Measurements from ENCODE around the gene MAN1C1.

Gene MAN1C1

DNA sequence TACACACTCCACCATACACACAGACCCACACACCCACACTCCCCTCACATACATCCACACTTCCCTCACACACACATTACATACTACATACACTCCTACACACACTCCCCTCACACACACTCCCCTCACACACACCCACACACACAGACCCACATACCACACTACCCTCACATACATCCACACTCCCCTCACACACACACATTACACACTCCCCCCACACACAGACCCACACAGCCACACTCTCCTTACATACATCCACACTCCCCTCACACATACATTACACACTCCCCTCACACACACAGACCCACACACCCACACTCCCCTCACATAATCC lies 150.8 kb downstream of the MAN1C1 start:
- DNase-seq, result no peak

DNA sequence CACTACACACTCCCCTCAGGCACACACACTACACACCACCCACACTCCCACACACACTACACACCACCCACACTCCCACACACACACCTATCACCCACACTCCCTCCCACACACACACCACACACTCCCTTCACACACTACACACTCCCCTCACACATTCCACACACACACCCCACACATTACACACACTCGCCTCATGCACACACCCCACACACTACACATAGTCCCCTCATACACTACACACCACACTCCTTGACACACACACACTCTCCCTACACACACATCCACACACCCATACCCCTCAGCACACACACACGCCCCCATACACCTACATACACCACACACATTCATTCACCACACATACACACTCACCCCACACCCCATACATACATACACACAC lies 152.4 kb downstream of the MAN1C1 start:
- no peak for DNase-seq

DNA sequence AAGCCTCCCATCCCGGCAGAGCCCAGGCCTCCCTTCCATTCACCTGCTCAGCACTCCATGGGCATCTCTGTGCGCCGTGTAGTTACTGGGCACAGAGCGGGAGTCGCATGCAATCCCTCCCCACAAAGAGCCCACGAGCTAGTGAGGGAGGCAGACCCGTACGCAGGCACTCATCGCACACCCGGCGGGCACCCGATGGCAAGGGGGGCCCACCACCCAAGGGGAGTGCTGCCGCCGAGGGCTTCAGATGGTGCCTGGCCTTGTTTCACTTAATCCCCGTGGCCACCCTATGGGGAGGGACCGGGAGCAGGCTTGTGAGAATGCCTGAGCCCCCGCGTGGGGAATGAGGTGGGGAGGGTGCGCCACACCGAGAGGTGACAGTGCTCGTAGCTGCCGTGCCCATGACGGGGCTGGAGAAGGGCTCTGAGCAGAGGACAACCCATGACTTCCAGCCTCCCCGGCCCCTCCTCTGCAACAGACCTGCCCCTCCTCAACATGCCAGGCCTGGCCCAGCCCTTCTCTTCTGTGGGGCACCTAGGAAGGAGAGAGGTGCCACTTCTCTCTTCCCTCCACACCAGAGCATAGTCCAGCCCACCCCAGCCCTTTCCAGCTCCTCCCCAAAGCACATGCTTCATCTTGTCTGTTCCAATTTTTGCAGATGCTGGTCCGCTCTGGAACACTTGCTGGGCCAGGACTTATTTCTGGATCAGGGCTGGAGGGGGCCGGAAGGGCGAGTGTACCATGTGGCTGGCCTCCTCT lies 153.2 kb downstream of the MAN1C1 start:
- DNase-seq, result no peak

DNA sequence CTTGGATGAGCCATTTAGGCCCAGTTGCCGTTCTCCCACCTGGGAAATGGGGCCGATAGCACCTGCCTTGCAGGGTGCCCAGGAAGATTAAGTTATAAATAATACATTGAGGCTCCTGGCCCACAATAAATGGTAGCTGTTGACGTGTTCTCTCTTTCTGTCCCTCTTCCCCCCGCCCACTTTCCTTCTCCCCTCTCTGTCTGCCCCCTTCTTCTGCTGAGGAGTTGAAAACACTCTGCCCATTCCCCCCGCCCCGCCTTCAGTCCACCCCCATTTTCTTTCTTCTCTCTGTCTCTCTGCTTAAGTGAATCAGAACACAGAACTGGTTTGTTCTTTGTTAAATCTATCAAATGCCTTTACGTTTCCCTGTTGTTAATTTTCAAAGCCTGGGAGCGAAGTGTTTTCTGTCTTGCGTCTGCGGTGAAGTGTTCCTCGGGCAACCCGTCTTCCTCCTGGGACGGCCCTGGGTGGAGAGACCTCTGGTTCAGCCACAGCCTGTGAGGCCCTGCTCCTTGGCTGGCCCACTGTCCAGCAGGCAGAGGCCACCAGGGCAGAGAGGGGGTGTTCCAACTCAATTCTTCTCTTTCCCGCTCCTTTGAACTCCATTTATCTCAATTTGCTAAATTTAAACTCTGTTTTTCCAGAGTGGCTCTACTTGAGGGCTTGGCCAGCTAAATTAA lies 154.1 kb downstream of the MAN1C1 start:
- no peak for DNase-seq

DNA sequence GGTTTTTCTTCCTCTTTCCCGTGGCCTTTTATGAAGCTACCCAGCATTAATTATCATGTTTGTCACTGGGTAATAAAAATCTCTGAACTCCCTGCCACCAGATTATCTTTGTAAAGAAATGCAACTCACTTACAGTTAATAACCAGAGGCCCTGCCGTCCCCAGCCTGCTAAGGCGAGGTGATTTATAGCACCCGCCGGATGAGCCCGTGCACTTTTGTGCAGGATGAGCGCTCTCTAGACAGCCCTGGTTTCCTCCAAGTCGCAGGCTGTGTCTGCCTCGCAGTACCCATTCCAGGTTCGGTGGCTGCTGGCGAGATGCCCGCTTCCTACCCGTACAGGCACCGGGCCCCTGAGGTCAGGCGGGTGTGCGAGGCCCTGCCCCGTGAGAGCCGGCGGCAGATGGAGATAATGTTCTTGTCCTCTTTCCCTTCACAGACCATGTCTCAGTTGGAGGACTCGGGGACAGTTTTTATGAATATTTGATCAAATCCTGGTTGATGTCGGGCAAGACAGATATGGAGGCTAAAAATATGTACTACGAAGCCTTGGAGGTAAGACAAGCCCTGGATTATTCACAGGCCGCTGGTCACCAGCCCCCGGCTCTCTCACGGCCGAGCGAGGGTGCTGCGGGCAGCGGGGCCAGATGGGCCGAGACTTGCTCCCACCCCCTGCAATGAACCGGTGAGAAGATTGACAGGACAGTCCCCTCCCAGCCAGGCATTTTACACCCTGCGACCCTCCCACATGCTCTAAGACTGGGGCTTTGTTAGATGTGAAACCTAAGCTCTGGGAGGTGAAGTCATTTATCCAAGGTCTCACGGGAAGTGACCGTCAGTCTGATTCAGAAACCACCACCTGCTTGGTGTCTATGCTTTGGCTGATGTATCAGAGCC lies 154.9 kb downstream of the MAN1C1 start:
- DNase-seq, result peak; percentile 7

DNA sequence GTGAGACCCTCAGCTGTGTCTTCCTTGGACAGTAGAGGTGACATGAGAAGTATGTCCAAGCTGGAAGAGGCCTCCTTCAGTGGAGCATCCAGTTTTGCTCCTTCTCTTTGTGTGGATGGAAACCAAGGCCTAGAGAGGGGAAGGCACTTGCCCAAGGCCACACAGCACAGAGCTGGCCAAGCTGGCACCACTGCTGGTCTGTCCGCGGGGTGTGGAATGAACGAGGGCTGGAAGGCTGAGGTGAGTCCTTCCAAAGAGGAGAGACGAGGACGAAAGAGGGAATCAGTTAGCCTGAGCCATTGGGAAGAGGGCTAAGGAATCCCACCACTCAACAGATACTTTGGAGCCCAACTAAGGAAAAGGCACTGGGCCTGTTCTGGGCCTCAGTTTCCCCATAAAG lies 155.6 kb downstream of the MAN1C1 start:
- no peak for DNase-seq

DNA sequence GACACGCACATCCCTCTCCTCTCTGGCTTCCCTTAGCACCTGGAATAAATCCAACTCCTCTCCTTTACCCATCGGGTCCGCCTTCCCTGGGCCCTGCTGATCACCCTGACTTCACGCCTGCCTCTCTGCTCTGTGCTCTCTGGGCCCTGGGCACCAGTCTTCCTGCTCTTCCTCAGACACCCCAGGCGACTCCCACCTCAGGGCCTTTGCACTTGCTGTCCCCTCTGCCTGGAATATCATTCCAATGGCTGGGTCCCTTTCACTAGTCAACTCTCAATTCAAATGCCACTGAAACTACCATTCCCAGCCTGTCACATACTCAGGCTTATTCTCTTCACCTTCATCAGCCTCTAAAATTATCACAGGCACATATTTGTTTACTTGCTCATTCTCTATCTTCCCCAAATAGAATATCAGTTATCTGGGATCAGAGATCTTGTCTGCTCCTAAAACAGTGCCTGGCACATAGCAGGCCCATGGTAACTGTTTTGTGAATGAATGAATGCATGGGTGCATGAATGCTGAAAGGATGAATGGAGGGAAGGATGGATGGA lies 156.2 kb downstream of the MAN1C1 start:
- no peak for DNase-seq

DNA sequence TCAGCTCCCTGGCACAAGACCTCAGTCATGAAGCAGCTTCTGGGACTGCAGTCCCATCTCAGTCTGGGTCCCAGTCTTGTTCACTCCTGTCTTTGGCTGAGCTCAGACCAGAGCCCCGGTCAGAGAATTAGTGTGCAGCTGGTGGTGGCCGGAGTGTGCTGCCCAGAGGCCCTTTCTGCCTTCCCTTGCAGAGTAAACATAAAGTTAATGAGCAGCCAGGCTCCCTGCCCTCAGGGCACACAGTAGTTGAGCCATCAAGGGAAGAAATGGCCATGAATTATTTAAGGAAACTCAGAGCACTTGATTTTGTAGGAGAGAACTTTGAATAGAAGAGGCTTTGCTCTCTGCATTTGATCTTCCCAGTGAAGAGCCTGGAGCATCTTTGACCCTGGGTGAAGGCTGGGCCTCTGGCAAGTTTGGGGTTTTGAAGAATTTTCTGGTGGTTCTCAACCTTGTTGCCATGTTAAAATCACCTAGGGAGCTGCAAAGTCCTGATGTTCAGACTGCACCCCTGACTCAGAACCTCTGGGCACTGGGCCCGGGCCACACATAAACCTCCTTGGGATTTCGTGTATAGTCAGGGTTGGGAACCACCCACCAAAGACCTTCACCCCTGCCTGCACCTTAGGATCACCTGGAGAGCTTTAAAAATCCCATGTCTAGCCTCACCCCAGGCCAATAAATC lies 157.0 kb downstream of the MAN1C1 start:
- no peak for DNase-seq

DNA sequence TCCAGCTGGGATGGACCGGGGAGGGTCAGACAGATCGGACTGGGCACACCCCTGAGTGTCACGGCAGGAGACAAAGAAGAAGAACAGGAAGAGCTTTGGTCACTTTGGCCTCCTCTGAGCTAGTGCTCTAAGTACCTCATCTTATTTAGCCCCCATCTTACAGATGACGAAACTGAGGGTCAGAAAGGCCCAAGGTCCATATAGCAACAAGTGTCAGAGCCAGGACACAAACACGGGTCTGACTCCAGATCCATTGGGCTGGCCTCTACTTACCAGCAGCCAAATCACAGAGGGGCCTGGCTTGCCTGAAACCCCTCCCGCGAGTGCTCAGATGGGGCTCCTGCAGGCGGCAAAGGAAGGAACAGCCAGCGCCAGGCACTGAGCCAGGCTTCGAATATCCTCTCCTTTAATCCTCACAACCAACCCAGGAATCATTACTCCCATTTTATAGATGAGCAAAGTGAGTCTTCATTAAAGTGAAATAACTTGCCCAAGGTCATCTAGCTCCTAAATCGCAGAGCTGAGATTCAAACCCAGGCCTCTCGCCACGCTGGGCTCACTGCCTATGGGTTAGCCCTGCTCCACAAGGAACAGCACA lies 157.7 kb downstream of the MAN1C1 start:
- no peak for DNase-seq

DNA sequence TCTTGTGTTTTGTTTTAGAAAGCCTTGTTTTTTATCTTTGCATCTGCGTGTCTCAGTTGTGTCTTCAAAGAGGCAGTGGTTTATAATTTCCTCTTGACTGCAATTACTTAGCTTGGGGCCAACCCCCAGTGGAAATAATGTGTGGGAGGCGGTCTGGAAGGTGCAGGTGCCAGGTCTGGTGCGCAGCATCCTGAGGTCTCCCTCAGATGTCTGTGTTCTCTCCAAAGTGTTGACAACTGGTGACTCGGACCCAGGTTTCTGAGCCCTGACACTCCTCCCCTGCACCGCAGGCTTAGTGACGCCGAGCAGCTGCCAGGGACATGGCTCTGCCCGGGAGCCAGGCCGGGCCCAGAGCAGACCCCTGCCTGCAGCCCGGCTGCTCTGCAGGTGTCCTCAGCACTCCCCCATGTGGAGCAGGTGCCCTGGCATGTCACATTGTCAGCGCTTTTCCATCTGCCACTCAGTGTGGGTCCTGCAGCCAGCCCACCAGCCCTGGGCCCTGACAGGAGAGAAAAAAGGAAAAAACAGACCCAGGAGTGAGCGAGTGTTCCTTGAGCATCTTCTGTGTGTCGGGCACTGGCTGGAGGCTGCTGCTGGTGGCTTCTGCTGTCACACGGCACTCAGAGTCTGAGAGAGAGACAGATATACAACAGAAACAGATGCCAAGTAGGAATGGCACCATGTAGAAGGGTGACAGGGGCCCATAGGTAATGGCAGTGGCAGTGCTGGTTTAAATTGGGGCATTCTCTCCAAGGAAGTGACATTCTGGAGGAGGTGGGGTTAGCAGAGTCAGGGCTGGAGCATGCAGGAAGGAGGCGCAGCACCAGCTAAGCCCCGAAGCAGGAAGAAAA lies 158.6 kb downstream of the MAN1C1 start:
- DNase-seq, result peak; percentile 86

DNA sequence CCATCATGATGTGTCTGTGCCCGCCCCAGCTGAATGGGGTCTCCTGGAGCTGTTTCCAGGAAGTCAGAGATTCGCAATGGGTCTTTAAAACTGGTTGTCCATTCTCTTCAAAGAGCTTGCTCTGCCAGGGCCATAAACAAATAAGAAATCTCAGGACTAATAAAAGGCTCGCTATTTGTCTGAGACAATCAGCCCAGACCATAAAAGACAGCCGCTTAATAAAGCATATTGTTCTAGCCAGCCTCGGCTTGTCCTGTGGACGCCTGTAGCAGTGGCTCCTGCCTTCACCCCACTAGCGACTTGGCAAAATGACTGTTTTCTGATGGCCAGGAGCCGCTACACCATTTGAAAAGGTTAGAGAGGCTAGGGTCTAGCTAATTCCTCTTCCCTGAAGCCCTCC lies 162.8 kb downstream of the MAN1C1 start:
- no peak for DNase-seq

DNA sequence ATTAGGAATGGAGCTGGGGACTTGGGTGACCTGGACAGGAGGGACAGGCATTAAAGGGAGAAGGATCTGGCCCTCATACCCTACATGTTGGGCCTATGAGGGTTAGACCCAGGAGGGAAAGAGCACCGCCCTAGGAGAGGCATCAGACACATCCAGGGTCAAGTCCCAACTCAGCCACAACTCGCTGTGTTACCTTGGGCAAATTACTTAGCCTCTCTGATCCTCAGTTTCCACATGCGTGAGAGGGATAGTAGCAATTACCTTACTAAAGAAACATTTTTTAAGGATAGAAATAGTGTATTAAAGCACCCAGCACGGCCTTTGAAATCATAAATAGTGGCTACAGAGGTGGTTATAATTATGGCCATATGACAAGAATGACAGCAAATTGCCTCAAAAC lies 163.3 kb downstream of the MAN1C1 start:
- DNase-seq, result no peak

DNA sequence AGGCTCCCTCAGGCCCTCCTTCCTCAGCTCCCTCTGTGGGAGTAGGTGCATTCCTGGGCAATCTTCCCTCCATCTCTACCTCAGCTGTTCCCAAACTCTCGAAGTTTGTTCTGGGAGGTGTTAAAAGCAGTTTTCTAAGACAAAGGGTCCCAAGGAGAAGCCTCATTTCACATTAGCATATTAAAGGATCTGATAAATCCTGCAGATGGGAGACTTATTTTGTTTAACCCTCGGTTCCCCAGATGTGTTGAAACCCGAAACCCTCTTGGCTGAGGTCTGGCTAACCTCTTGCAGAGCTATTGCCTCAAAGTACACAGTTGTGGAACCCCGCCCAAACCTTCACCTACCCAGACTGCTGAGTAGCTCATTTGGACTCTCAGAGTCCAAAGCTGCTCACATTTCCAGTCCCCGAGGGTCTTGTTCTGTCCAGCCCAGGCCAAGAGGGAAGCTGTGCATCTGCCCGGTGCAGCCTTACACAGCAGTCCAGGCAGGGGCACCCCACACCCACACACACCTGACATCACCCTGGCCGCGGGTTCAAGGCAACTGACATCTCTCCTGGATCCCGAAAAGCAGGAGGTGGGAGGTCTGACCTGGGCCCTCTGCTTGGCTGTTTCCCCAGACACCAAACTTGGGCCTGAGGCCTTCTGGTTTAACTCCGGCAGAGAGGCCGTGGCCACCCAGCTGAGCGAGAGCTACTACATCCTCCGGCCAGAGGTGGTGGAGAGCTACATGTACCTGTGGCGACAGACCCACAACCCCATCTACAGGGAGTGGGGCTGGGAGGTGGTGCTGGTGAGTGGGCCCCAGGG lies 163.9 kb downstream of the MAN1C1 start:
- DNase-seq, result no peak

DNA sequence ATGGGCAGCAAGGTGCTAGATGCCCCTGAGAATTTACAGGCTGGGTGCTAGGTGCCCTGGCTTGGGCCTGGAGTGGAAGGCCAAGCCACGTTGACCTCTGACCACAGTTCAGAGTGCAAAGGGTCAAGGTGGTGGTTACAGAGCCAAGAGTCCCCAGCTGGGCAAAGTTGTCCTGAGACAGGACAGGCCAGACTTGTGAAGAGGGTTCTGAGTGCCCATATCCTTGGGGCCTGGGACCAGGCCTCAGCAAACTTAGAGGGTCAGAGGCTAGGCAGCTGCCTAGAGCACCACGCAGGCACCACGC lies 164.5 kb downstream of the MAN1C1 start:
- DNase-seq, result no peak

DNA sequence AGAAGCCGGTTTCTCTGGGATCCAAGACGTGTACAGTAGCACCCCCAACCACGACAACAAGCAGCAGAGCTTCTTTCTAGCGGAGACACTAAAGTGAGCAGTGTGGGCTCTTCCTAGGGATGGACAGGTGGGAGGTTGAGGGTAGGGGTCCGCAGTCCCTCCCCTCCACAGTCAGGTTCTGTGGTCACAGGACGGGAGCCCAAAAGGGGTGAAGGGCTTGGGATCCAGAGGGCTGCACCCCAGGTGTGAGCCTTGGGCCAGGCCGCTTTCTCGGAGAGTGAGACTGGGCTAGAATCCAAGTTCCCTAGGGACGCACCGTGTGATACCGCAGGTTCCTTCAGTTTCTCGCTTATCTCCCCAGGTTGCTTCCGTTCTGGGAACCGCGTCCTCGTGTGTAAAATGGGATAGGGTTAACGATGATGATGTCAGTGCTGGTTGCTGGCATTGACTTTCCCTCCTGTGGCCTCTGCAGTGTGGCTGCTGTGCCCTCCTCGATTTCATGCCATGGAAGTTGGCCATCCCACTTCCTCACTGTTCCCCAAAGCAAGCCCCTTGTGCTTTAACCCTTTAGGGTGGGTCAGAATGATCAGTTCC lies 166.1 kb downstream of the MAN1C1 start:
- DNase-seq, result no peak

DNA sequence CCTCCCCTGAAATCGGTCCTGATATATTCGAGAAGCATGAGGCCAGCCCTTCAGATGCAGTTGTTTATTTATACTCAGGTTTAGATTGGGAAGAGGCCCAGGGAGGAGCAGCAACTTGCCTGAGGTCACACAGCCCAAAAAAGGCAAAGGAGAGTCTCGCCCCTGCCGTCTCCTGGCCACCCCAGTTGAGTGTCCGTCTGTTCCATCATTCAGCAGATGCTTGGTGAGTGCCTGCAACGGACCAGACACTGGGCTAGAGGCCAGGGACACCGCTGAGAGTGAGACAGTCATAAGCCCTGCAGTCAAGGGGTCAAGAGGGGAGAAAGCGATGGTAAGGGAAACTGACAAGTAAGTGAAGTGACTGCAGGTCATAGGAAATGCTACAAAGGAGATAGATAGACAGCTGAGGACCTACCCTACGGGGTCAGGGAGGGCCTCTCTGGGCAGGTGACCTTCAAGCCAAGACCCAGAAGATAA lies 168.0 kb downstream of the MAN1C1 start:
- no peak for DNase-seq

DNA sequence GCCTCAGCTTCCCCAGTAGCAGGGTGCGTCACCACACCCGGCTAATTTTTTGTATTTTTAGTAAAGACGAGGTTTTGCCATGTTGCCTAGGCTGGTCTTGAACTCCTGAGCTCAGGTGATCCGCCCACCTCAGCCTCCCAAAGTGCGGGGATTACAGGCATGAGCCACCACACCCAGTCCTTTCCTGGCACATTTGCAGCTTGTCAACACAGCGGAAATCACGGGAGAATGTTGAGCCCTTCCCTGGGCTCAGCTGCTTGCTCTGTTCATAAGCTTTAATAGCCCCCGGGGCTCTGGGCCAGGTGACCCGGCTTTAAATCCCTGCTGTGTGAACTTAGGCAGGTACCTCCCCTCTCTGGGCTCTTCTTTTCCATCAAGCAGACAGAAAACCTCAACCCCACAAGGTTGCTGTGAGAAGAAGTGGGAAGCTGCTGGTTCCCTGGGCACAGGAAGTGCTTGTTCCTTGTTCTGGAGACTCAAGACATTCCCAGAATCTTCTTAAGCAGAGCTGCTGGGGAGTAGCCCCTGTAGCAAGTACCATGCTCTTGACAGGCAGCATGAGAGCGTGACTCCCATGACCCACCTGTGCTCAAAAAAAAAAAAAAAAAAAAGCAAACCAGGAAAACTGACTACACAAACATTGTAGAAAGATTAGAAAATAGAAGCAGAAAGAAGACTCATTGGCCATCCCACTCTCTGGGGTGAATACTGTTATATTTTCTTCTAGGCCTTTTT lies 168.9 kb downstream of the MAN1C1 start:
- no peak for DNase-seq

DNA sequence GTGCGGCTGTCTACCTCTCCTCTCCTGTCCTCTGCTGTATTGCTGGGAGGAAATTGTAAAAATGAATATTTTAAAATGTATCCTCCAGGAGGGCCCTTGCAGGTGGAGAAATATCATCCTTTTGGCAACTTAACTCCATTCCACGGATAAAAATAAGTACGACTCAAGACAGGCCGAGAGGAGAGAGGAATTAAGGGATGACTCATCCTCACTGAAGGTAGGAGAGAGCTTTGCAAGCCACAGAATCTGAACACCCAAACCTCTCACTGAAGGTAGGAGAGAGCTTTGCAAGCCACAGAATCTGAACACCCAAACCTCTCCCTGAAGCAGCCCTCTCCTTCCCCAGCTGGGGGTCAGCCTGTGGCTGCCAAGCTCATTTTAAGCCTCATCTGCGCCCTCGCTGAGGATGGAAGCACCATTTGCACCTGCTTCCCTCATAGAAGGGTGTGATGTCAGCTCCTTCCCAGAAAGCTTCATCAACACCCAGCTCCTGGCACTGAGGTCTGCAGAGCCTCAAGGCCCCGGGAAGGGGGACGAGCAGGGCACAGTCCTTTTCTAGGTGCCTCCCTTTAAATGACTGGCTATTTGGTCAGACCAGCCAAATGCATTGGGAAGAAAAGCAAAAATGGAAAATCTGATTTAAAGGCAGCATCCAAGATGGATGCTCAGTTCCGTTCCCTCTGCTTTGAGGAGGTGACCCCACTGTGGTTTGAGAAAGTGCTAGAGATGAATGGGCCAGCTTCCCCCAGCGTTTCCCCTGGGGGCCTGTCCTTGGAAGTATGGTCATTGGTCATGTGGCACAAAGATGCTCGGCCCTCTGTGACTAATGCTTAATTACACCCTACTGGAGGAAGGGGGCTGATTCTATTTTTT lies 170.5 kb downstream of the MAN1C1 start:
- DNase-seq, result no peak

Measured in CD4-positive, alpha-beta T cell treated with Interleukin-17A for 1 hour (primary cell).